ENCODE results near the gene PLCZ1.
"Not testable (repeated sequence)": the region's sequence is repeated elsewhere in the genome, so short reads cannot be mapped to it uniquely, and the experiment has no call there.

Gene PLCZ1

GRCh38 chr12:18737819-18738218 lies at the start of gene PLCZ1, which contains the start of gene CAPZA3:
TSS of gene PLCZ1 (minus strand) at chr12:18738012. CDS start at chr12:18737371, 641 bp downstream.
TSS of gene CAPZA3 (plus strand) at chr12:18738119. CDS start at chr12:18738269, 150 bp downstream.
- H3K4me3 ChIP-seq (replicated peaks; ENCODE audit: low read depth, low read length), result no peak within 1 kb of the TSS
- no peak for DNase-seq (ENCODE audit: low read depth)
- no peak for TF ChIP-seq CTCF (IDR thresholded peaks at IDR 0.05; ENCODE audit: low read length, missing control alignments)

- not testable (repeated sequence) for H3K4me3 ChIP-seq (replicated peaks; ENCODE audit: low read depth, low read length); DNase-seq (ENCODE audit: low read depth)
Measured at GRCh38 chr12:18785465-18785864, 47.7 kb upstream of the PLCZ1 start.

GRCh38 chr12:18782827-18783226 lies 45.0 kb upstream of the PLCZ1 start:
- no peak for TF ChIP-seq CTCF (IDR thresholded peaks at IDR 0.05; ENCODE audit: low read length, missing control alignments)
- no peak overlapping the region for H3K4me3 ChIP-seq (replicated peaks; ENCODE audit: low read depth, low read length)
- DNase-seq (ENCODE audit: low read depth), result no peak

- not testable (repeated sequence) for H3K4me3 ChIP-seq (replicated peaks; ENCODE audit: low read depth, low read length); DNase-seq (ENCODE audit: low read depth)
Measured at GRCh38 chr12:18766479-18766878, 28.7 kb upstream of the PLCZ1 start.

- DNase-seq (ENCODE audit: low read depth), result no peak
- H3K4me3 ChIP-seq (replicated peaks; ENCODE audit: low read depth, low read length), result no peak overlapping the region
- no peak for TF ChIP-seq CTCF (IDR thresholded peaks at IDR 0.05; ENCODE audit: low read length, missing control alignments)
Measured at GRCh38 chr12:18755341-18755740, 17.5 kb upstream of the PLCZ1 start.

- no peak for DNase-seq (ENCODE audit: low read depth)
- no peak for TF ChIP-seq CTCF (IDR thresholded peaks at IDR 0.05; ENCODE audit: low read length, missing control alignments)
- no peak overlapping the region for H3K4me3 ChIP-seq (replicated peaks; ENCODE audit: low read depth, low read length)
Measured at GRCh38 chr12:18754124-18754707, 16.4 kb upstream of the PLCZ1 start.

- no peak for TF ChIP-seq CTCF (IDR thresholded peaks at IDR 0.05; ENCODE audit: low read length, missing control alignments)
- DNase-seq (ENCODE audit: low read depth), result no peak
Measured at GRCh38 chr12:18753481-18754123, 15.8 kb upstream of the PLCZ1 start.

GRCh38 chr12:18752947-18753346 lies 15.1 kb upstream of the PLCZ1 start:
- no peak overlapping the region for H3K4me3 ChIP-seq (replicated peaks; ENCODE audit: low read depth, low read length)
- DNase-seq (ENCODE audit: low read depth), result no peak
- TF ChIP-seq CTCF (IDR thresholded peaks at IDR 0.05; ENCODE audit: low read length, missing control alignments), result no peak

More at GRCh38 chr12:18753481-18754123, 15.8 kb upstream of the PLCZ1 start:
- H3K4me3 ChIP-seq (replicated peaks; ENCODE audit: low read depth, low read length), result no peak overlapping the region
